Testis (tissue), 3 donors: Measurements from ENCODE around the gene ANKS1B. TPM values are rescaled to one million over a fixed set of nuclear protein-coding genes. Genes with fewer than 3 reads are reported as not detected.

Experiments
- DNase-seq: peaks from one replicate; pipeline ENCODE4 v3.0.0-alpha.2; 2019
- H3K27ac ChIP-seq, 2 donors: fragments of 200-600 bp; sonication (generic); one replicate each; pipeline ENCODE4 v1.5.1; 2019
- H3K27me3 ChIP-seq: fragments of 200-600 bp; sonication (generic); one replicate; pipeline ENCODE4 v1.5.1; 2019
- H3K36me3 ChIP-seq: fragments of 200-600 bp; sonication (generic); one replicate; pipeline ENCODE4 v1.5.1; 2017; ENCODE audit warnings: low read depth; ENCODE audit errors: missing control alignments
- H3K4me1 ChIP-seq: fragments of 200-600 bp; sonication (generic); one replicate; pipeline ENCODE4 v1.5.1; 2019
- H3K4me3 ChIP-seq, 2 donors: fragments of 200-600 bp; sonication (generic); one replicate each; pipeline ENCODE4 v1.5.1; 2017 to 2019
- H3K9me3 ChIP-seq: fragments of 200-600 bp; sonication (generic); one replicate; pipeline ENCODE4 v1.5.1; 2017
- POLR2A ChIP-seq: fragments of 450-650 bp; IDR thresholded peaks from one replicate; pipeline ENCODE4 v1.6.1; 2017; ENCODE audit warnings: antibody characterized with exemption, mild to moderate bottlenecking, moderate library complexity
- WGBS, 2 donors: methylation state at CpG; one replicate each; pipeline ENCODE4 v1.1.5; 2018; 5-methylcytosine and 5-hydroxymethylcytosine counted together
- intact Hi-C: fragments of 100-400 bp; cut with DNase I; formaldehyde crosslinking; loops from one replicate; pipeline ENCODE4 v1.15.1; 2023; ENCODE audit warnings: low total_unique reads
- polyA plus RNA-seq: library from polyadenylated mRNA; stranded (reverse); fragments of 350-450 nt; fragmentation: Illumina TruSeq; extraction: RNeasy Lipid Tissue Mini Kit (QIAGEN cat#74804); gene quantifications from one replicate; pipeline ENCODE4 v1.2.3, GENCODE V29; 2014; ENCODE audit warnings: low read depth, low replicate concordance; ENCODE audit not compliant: insufficient read depth
- total RNA-seq, 2 donors: library from RNA; depleted of rRNA; stranded (reverse); fragments of >200 nt; gene quantifications; one replicate each; pipeline ENCODE4 v1.2.3, GENCODE V29; 2016
- TF ChIP-seq, protein P1 (sequence below), 3 experiments: fragments of 450-650 bp in 2 of 3; fragments of 200-600 bp in 1 of 3; sonication (generic) in 1 of 3; IDR thresholded peaks; one replicate each; pipeline ENCODE4 v1.5.1; 2016 to 2019; ENCODE audit warnings: antibody characterized with exemption in 3 of 3, mild to moderate bottlenecking in 2 of 3, moderate library complexity in 1 of 3

The ANKS1B gene
- total and polyA plus RNA-seq, 3 donors from 2014 or later, result 26.8 to 58.2 (median 30.9) TPM

DNA sequence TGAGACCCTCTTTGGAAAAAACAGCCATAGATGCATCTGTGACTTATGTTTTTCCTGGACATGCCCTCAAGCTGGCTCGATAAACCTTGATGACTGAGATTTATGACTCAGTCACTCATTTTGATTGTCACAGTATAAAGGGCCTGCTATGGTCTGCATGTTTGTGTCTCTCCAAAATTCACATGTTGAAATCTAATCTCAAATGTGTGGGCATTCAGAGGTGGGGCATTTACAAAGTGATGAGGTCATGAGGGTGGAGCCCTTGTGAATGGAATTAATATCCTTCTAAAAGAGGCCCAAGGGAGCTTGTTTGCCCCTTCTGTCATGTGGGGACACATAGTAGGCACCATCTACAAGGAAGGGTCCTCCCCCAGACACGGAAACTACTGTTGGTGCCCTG is 966.8 kb downstream of the ANKS1B start:
- no peak for DNase-seq
- Histone ChIP-seq H3K4me1 (no peaks in the 10 kb centered on the region), H3K27ac (no peak overlapping the region), H3K4me3 (no peak overlapping the region), H3K36me3 (no peaks in the 10 kb centered on the region), H3K9me3 (no peaks in the 10 kb centered on the region), H3K27me3 (no peaks in the 10 kb centered on the region)
- intact Hi-C loops, result no loop called here
- 67 to 82% methylated on average over 2 of the region's 2 CpGs for WGBS, 2 donors
- TF ChIP-seq, protein P1, sequence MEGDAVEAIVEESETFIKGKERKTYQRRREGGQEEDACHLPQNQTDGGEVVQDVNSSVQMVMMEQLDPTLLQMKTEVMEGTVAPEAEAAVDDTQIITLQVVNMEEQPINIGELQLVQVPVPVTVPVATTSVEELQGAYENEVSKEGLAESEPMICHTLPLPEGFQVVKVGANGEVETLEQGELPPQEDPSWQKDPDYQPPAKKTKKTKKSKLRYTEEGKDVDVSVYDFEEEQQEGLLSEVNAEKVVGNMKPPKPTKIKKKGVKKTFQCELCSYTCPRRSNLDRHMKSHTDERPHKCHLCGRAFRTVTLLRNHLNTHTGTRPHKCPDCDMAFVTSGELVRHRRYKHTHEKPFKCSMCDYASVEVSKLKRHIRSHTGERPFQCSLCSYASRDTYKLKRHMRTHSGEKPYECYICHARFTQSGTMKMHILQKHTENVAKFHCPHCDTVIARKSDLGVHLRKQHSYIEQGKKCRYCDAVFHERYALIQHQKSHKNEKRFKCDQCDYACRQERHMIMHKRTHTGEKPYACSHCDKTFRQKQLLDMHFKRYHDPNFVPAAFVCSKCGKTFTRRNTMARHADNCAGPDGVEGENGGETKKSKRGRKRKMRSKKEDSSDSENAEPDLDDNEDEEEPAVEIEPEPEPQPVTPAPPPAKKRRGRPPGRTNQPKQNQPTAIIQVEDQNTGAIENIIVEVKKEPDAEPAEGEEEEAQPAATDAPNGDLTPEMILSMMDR (IDR thresholded peaks at IDR 0.05), result no peak
- no peak for TF ChIP-seq POLR2A

DNA sequence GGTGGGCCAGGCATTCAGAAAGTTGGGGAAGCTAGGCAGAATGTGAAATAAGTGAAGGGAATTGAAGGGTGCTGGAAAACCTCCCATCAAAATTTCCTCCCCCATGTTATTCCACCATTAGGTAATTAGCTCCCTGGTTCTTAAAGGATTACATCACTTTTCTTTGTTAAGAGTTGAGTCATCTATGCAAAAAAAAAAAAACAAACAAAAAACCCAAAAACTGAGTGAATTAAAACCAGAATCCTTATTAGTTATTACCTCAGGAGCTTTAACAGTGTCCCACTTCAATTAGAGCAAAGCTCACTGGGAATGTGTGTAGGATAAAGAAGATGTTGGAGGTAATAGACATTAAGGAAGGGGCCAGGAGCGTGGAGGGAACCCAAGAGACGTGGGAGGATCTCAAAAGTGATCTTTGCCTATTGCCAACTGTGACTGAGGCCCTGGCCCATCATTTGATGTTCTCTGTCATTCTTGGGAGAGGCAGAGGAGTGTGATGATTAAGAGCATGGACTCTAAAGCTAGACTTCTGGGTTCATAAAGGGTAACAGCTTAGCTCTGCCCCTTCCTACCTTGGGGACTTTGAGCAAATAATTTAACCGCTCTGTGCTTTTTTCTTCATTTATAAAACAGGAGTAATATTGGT is 975.0 kb downstream of the ANKS1B start:
- Histone ChIP-seq H3K4me1 (no peaks in the 10 kb centered on the region), H3K27ac (no peak overlapping the region), H3K27me3 (no peaks in the 10 kb centered on the region), H3K36me3 (no peaks in the 10 kb centered on the region), H3K9me3 (no peaks in the 10 kb centered on the region), H3K4me3 (no peak overlapping the region)
- no peak for TF ChIP-seq POLR2A
- TF ChIP-seq, protein P1 (IDR thresholded peaks at IDR 0.05), result no peak
- WGBS, 2 donors, result 60 to 86% methylated on average over 3 of the region's 3 CpGs
- DNase-seq, result no peak
- intact Hi-C loops, result no loop called here

DNA sequence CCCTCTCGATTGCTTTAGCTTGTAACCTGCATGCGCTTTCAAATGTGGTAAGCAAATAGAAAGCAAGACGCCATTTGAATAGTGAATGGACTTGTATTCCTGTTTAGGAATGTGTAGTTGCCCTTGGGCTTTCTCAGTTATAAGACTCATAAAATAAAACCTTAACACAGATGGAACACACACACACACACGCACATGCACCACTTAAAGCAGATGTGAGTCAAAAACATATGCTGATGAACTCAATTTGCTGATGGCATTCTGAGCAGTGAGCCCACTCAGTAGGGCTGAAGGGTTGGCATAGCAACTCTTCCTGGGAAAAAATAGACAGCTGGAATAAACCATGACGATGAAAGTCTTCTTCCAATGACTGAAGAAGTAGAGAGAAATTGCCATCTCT is 979.1 kb downstream of the ANKS1B start:
- Histone ChIP-seq H3K4me3 (no peak overlapping the region), H3K27ac (no peak overlapping the region), H3K4me1 (no peaks in the 10 kb centered on the region), H3K27me3 (no peaks in the 10 kb centered on the region), H3K9me3 (no peaks in the 10 kb centered on the region), H3K36me3 (no peaks in the 10 kb centered on the region)
- 90 to 93% methylated on average over 5 of the region's 5 CpGs for WGBS, 2 donors
- intact Hi-C loops, result no loop called here
- no peak for DNase-seq
- TF ChIP-seq, protein P1 (IDR thresholded peaks at IDR 0.05), result no peak
- TF ChIP-seq POLR2A, result no peak

DNA sequence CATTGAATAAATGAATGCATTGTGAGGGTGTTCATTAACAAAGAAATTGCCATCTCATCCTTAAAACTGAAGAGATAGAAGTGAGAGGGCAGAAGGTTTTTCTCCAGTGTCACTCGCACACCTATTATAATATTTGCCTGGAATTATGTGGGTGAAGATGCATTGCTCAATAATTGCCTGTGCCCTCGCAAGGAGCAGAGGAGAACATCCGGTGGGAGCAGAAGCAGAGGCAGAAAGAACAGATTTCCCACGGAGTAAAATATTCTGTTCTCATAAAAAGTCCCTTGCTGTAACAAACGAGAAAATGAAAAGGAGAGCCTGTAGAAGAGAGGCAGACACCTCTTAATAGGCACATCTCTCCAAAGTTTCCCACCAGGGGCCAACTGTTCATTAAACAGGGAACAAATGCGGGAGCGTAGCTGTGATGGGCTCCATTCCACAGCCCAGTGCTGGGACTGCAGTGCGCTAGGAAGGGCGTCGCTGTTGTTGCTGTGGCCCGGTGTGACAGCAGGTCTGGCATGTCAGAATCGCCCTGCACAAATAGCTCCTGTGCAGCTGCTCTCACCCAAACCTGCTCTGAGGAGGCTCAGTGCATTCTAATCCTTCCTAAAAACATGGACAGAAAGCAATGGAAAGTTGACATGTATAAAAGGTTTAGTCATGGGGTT is 979.8 kb downstream of the ANKS1B start:
- WGBS, 2 donors, result 72 to 76% methylated on average over 10 to 12 of the region's 12 CpGs
- Histone ChIP-seq H3K27ac (no peak overlapping the region), H3K36me3 (no peaks in the 10 kb centered on the region), H3K27me3 (no peaks in the 10 kb centered on the region), H3K4me1 (no peaks in the 10 kb centered on the region), H3K9me3 (no peaks in the 10 kb centered on the region), H3K4me3 (no peak overlapping the region)
- no peak for DNase-seq
- TF ChIP-seq POLR2A, result no peak
- TF ChIP-seq, protein P1 (IDR thresholded peaks at IDR 0.05), result no peak
- intact Hi-C loops, result no loop called here

DNA sequence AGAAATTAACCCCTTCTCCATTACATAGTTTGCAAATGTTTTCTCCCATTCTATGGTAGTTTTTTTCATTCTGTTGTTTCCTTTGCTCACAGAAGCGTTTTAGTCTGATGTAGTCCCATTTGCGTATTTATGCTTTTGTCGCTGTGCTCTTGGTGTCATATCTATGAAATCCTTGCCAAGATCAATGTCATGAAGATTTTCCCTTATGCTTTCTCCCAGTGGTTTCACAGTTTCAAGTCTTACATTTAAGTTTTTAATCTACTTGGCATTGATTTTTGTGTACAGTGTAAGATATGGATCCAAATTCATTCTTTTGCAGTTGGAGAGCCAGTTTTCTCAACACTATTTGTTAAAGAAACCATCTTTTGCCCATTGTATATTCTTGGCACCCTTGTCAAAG is 982.0 kb downstream of the ANKS1B start:
- no peaks in the 10 kb centered on the region for H3K36me3 ChIP-seq
- no peaks in the 10 kb centered on the region for H3K4me1 ChIP-seq
- no peak overlapping the region for H3K4me3 ChIP-seq
- H3K9me3 ChIP-seq, result no peaks in the 10 kb centered on the region
- DNase-seq, result no peak
- H3K27me3 ChIP-seq, result no peaks in the 10 kb centered on the region
- intact Hi-C loops, result no loop called here
- 91 to 92% methylated on average over 3 of the region's 3 CpGs for whole genome bisulfite sequencing, 2 donors
- TF ChIP-seq, protein P1 (IDR thresholded peaks at IDR 0.05), result no peak
- no peak overlapping the region for H3K27ac ChIP-seq
